Esophagus muscularis mucosa (tissue), 4 donors: Measurements from ENCODE around the gene CDH4. TPM values are rescaled to one million over a fixed set of nuclear protein-coding genes. Genes with fewer than 3 reads are reported as not detected.

Source experiments
- DNase-seq: peaks from one replicate; pipeline ENCODE4 v3.0.0-alpha.2; 2017; ENCODE audit errors: extremely low spot score
- H3K27ac ChIP-seq, 4 donors: fragments of 200-600 bp; sonication (generic); replicated peaks in 1 of 4; 1 replicate in 3 of 4; 2 replicates in 1 of 4; pipeline ENCODE4 v1.5.1; 2016 to 2019; ENCODE audit warnings: mild to moderate bottlenecking in 1 of 4
- H3K27me3 ChIP-seq, 4 donors: fragments of 200-600 bp; sonication (generic); one replicate each; pipeline versions ENCODE4 v1.5.1 to v1.6.0; 2016 to 2019
- H3K36me3 ChIP-seq, 4 donors: fragments of 200-600 bp; sonication (generic); one replicate each; pipeline ENCODE4 v1.5.1; 2016 to 2019
- H3K4me1 ChIP-seq, 4 donors: fragments of 200-600 bp; sonication (generic); one replicate each; pipeline ENCODE4 v1.5.1; 2016 to 2019
- H3K4me3 ChIP-seq, 4 donors: fragments of 200-600 bp; sonication (generic); 1 replicate in 2 of 4; 2 replicates in 2 of 4; pipeline ENCODE4 v1.5.1; 2016 to 2019; ENCODE audit warnings: mild to moderate bottlenecking in 4 of 4, moderate library complexity in 1 of 4
- H3K9me3 ChIP-seq, 4 donors: fragments of 200-600 bp; sonication (generic); 1 replicate in 3 of 4; 2 replicates in 1 of 4; pipeline ENCODE4 v1.5.1; 2016 to 2019
- EP300 ChIP-seq: sonication (generic); formaldehyde crosslinking; IDR thresholded peaks from one replicate; pipeline ENCODE4 v1.6.1; 2017; ENCODE audit warnings: antibody characterized with exemption
- POLR2A ChIP-seq: fragments of 450-650 bp; IDR thresholded peaks from one replicate; pipeline ENCODE4 v1.6.1; 2017; ENCODE audit warnings: antibody characterized with exemption, moderate library complexity, mild to moderate bottlenecking, low read depth
- POLR2AphosphoS5 ChIP-seq, 2 donors: sonication (generic); formaldehyde crosslinking; IDR thresholded peaks; one replicate each; pipeline ENCODE4 v1.6.1; 2017; ENCODE audit warnings: antibody characterized with exemption in 2 of 2
- WGBS: methylation state at CpG from one replicate; pipeline ENCODE4 v1.1.5; 2018; 5-methylcytosine and 5-hydroxymethylcytosine counted together
- intact Hi-C: fragments of 100-400 bp; cut with DNase I; formaldehyde crosslinking; loops from one replicate; pipeline ENCODE4 v1.15.1; 2023
- total RNA-seq, 4 donors: library from RNA; depleted of rRNA; stranded (reverse); fragments of >200 nt; gene quantifications; one replicate each; pipeline versions ENCODE4 v1.1.0 to v1.2.1, GENCODE V29; 2016
- TF ChIP-seq, protein P1 (sequence below), 3 experiments: fragments of 200-600 bp in 2 of 3; fragments of 450-650 bp in 1 of 3; sonication (generic) in 2 of 3; IDR thresholded peaks; one replicate each; pipeline ENCODE4 v1.5.1; 2017 to 2019; ENCODE audit warnings: antibody characterized with exemption in 3 of 3, mild to moderate bottlenecking in 2 of 3, moderate library complexity in 1 of 3

CDH4 gene
- total RNA-seq, 4 donors from 2014 or later: 0.42 to 1.3 (median 0.48) TPM

DNA sequence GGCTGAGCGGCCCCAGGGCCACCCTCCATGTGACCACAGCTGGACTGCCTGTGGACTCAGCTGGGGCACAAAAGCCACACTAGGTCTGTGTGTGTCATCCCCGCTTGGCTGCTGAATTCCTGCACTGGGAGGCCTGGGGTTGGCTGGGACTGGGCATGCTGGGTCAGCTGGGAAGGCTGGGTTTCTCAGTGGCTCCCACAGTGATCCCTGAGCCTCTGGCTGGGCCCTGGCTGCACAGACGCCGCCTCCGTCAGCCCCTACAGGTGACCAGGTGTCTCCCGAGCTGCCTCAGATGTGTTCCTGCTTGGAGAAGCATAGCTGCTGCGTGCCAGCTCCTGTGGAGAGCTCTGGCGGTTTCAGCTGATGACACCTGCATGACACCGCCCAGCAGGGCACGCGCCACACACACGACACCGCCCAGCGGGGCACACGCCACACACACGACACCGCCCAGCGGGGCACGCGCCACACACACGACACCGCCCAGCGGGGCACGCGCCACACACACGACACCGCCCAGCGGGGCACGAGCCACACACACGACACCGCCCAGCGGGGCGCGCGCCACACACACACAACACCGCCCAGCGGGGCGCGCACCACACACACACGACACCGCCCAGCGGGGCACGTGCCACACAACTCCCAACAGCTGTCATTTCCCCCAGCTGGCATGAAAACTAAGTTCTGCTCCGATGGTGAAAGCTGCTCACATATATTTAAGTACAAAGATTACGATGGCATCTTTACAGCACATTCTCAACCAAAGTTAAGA lies 724.8 kb downstream of the CDH4 start:
- TF ChIP-seq, protein P1, sequence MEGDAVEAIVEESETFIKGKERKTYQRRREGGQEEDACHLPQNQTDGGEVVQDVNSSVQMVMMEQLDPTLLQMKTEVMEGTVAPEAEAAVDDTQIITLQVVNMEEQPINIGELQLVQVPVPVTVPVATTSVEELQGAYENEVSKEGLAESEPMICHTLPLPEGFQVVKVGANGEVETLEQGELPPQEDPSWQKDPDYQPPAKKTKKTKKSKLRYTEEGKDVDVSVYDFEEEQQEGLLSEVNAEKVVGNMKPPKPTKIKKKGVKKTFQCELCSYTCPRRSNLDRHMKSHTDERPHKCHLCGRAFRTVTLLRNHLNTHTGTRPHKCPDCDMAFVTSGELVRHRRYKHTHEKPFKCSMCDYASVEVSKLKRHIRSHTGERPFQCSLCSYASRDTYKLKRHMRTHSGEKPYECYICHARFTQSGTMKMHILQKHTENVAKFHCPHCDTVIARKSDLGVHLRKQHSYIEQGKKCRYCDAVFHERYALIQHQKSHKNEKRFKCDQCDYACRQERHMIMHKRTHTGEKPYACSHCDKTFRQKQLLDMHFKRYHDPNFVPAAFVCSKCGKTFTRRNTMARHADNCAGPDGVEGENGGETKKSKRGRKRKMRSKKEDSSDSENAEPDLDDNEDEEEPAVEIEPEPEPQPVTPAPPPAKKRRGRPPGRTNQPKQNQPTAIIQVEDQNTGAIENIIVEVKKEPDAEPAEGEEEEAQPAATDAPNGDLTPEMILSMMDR (IDR thresholded peaks at IDR 0.05): no peak
- TF ChIP-seq POLR2AphosphoS5 (IDR thresholded peaks at IDR 0.05) (no peak), EP300 (no peak), POLR2A (no peak)
- Histone ChIP-seq H3K36me3 (peaks cover 10 to 76% (median 53%) of the 10 kb centered on the region in 4 donors), H3K4me3 (no peak overlapping the region), H3K4me1 (no peaks in the 10 kb centered on the region), H3K27ac (no peak overlapping the region), H3K9me3 (no peaks in the 10 kb centered on the region), H3K27me3 (no peaks in the 10 kb centered on the region)
- 96% methylated on average over 33 of the region's 45 CpGs for WGBS
- intact Hi-C loops: no loop called here
- DNase-seq: no peak

DNA sequence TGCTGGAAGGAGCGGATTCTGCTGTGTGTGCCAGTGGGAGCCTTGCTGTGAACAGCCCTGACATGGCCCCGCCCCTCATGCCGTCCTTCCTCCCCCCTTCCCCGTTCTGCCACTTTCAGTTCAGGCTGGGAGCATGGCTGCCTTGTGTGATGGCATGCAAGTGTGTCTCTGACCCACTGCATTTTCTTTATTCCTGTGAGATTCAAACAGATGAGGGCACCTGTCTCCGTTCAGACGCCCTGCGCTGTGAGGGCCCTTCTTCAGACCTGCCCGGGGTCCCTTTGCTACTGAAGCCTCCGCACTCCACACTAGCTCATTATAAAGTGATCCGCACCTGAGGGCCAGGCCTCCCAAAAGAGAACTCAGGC lies 725.3 kb downstream of the CDH4 start:
- Histone ChIP-seq H3K36me3 (peaks cover 8 to 71% (median 51%) of the 10 kb centered on the region in 4 donors), H3K4me3 (no peak overlapping the region), H3K27ac (no peak overlapping the region), H3K27me3 (no peaks in the 10 kb centered on the region), H3K9me3 (no peaks in the 10 kb centered on the region), H3K4me1 (no peaks in the 10 kb centered on the region)
- no peak for DNase-seq
- TF ChIP-seq POLR2A (no peak), POLR2AphosphoS5 (IDR thresholded peaks at IDR 0.05) (no peak), EP300 (no peak)
- TF ChIP-seq, protein P1 (IDR thresholded peaks at IDR 0.05): no peak
- intact Hi-C loops: no loop called here
- WGBS: 94% methylated on average over 10 of the region's 10 CpGs

DNA sequence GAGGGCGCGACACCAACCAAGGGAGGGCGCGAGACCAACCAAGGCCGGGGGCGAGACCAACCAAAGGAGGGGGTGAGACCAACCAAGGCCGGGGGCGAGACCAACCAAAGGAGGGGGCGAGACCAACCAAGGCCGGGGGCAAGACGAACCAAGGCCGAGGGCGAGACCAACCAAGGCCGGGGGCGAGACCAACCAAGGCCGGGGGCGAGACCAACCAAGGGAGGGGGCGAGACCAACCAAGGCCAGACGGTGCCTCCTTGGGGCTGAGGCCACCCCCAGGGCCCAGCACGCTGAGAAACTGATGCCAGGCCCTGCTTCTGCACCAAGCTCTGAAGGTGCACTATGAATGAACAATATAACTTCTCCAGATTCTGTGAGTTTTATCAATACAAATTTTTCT lies 726.4 kb downstream of the CDH4 start:
- H3K9me3 ChIP-seq: no peaks in the 10 kb centered on the region
- WGBS: 96% methylated on average over 19 of the region's 20 CpGs
- TF ChIP-seq, protein P1 (IDR thresholded peaks at IDR 0.05): no peak
- TF ChIP-seq POLR2AphosphoS5 (IDR thresholded peaks at IDR 0.05): no peak
- no peak for TF ChIP-seq EP300
- no peak for TF ChIP-seq POLR2A
- H3K36me3 ChIP-seq: peaks cover 0 to 68% (median 47%) of the 10 kb centered on the region in 4 donors
- no peak overlapping the region for H3K4me3 ChIP-seq
- no peaks in the 10 kb centered on the region for H3K27me3 ChIP-seq
- H3K27ac ChIP-seq: no peak overlapping the region
- no peaks in the 10 kb centered on the region for H3K4me1 ChIP-seq
- DNase-seq: no peak
- intact Hi-C loops: no loop called here

DNA sequence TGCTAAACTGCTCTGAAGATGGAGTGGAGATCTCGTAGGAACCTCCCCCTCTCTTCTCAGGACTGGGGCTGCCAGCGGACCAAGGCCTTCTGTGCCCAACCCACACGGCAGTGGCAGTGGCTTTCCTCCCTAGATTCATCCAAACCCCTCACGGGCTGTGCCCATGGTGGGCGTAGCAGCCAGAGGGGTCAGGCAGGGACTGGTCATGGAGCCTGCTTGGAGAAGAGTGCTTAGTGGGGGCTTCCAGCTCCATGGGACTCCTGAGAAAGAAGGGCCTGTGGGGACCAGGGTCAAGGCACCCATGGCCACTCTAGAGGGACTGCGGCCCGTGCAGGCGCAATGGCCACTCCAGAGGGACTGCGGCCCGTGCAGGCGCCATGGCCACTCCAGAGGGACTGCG lies 727.0 kb downstream of the CDH4 start:
- no peaks in the 10 kb centered on the region for H3K27me3 ChIP-seq
- H3K9me3 ChIP-seq: no peaks in the 10 kb centered on the region
- no peaks in the 10 kb centered on the region for H3K4me1 ChIP-seq
- no peak for TF ChIP-seq POLR2A
- no peak for TF ChIP-seq POLR2AphosphoS5 (IDR thresholded peaks at IDR 0.05)
- TF ChIP-seq, protein P1 (IDR thresholded peaks at IDR 0.05): no peak
- TF ChIP-seq EP300: no peak
- no peak for DNase-seq
- peaks cover 0 to 68% (median 45%) of the 10 kb centered on the region in 4 donors for H3K36me3 ChIP-seq
- no peak overlapping the region for H3K27ac ChIP-seq
- no peak overlapping the region for H3K4me3 ChIP-seq
- WGBS: 97% methylated on average over 3 of the region's 12 CpGs
- intact Hi-C loops: no loop called here
